DND-41 (cell line): ENCODE data around the gene MS4A6E.

Experiments used
- EZH2 ChIP-seq: IDR thresholded peaks from 3 replicates; pipeline ENCODE4 v1.6.1; 2012; ENCODE audit warnings: borderline replicate concordance, low read depth, mild to moderate bottlenecking, moderate library complexity, low read length, inconsistent platforms; ENCODE audit not compliant: severe bottlenecking
- TF ChIP-seq, protein P1 (sequence below): IDR thresholded peaks from 2 replicates; pipeline ENCODE4 v1.5.1; 2012; ENCODE audit warnings: borderline replicate concordance, low read length, moderate library complexity, mild to moderate bottlenecking; ENCODE audit not compliant: poor library complexity, severe bottlenecking; ENCODE audit errors: extremely low read depth

- TF ChIP-seq EZH2 = no peak
- TF ChIP-seq, protein P1, sequence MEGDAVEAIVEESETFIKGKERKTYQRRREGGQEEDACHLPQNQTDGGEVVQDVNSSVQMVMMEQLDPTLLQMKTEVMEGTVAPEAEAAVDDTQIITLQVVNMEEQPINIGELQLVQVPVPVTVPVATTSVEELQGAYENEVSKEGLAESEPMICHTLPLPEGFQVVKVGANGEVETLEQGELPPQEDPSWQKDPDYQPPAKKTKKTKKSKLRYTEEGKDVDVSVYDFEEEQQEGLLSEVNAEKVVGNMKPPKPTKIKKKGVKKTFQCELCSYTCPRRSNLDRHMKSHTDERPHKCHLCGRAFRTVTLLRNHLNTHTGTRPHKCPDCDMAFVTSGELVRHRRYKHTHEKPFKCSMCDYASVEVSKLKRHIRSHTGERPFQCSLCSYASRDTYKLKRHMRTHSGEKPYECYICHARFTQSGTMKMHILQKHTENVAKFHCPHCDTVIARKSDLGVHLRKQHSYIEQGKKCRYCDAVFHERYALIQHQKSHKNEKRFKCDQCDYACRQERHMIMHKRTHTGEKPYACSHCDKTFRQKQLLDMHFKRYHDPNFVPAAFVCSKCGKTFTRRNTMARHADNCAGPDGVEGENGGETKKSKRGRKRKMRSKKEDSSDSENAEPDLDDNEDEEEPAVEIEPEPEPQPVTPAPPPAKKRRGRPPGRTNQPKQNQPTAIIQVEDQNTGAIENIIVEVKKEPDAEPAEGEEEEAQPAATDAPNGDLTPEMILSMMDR = no peak
These were observed 50.5 kb downstream of the MS4A6E start for GRCh38 chr11:60377401-60378136.
